Measurements from ENCODE around the gene STX19. TPM values are rescaled to one million over a fixed set of nuclear protein-coding genes. Genes with fewer than 3 reads are reported as not detected.

The STX19 gene
- total RNA-seq, 1 experiment from 2014 or later = not detected

GRCh38 chr3:94008253-94008652 lies 20.1 kb downstream of the STX19 start:
- Histone ChIP-seq H3K27me3 (ENCODE audit: control insufficient read depth, insufficient read depth, low read length) (no peaks in the 10 kb centered on the region), H3K36me3 (replicated peaks; ENCODE audit: control insufficient read depth, insufficient read depth, low read length) (no peaks in the 10 kb centered on the region), H3K4me3 (ENCODE audit: insufficient read depth, low read depth, low read length) (no peak overlapping the region)
- no peak for DNase-seq

- no peak overlapping the region for H3K4me3 ChIP-seq (ENCODE audit: insufficient read depth, low read depth, low read length)
- no peaks in the 10 kb centered on the region for H3K36me3 ChIP-seq (replicated peaks; ENCODE audit: control insufficient read depth, insufficient read depth, low read length)
- no peak for DNase-seq
- H3K27me3 ChIP-seq (ENCODE audit: control insufficient read depth, insufficient read depth, low read length) = no peaks in the 10 kb centered on the region
Measured at GRCh38 chr3:94004301-94004910, 24.0 kb downstream of the STX19 start.

GRCh38 chr3:94001827-94002495 lies 26.4 kb downstream of the STX19 start:
- Histone ChIP-seq H3K27me3 (ENCODE audit: control insufficient read depth, insufficient read depth, low read length) (no peaks in the 10 kb centered on the region), H3K36me3 (replicated peaks; ENCODE audit: control insufficient read depth, insufficient read depth, low read length) (no peaks in the 10 kb centered on the region), H3K4me3 (ENCODE audit: insufficient read depth, low read depth, low read length) (no peak overlapping the region)
- DNase-seq = no peak

- Histone ChIP-seq H3K4me3 (ENCODE audit: insufficient read depth, low read depth, low read length) (no peak overlapping the region), H3K36me3 (replicated peaks; ENCODE audit: control insufficient read depth, insufficient read depth, low read length) (no peaks in the 10 kb centered on the region), H3K27me3 (ENCODE audit: control insufficient read depth, insufficient read depth, low read length) (no peaks in the 10 kb centered on the region)
- no peak for DNase-seq
Measured at GRCh38 chr3:94001191-94001590, 27.2 kb downstream of the STX19 start.

GRCh38 chr3:93994056-93994455 lies 34.3 kb downstream of the STX19 start:
- Histone ChIP-seq H3K4me3 (ENCODE audit: insufficient read depth, low read depth, low read length) (no peak overlapping the region), H3K36me3 (replicated peaks; ENCODE audit: control insufficient read depth, insufficient read depth, low read length) (no peaks in the 10 kb centered on the region), H3K27me3 (ENCODE audit: control insufficient read depth, insufficient read depth, low read length) (no peaks in the 10 kb centered on the region)
- no peak for DNase-seq

DNA sequence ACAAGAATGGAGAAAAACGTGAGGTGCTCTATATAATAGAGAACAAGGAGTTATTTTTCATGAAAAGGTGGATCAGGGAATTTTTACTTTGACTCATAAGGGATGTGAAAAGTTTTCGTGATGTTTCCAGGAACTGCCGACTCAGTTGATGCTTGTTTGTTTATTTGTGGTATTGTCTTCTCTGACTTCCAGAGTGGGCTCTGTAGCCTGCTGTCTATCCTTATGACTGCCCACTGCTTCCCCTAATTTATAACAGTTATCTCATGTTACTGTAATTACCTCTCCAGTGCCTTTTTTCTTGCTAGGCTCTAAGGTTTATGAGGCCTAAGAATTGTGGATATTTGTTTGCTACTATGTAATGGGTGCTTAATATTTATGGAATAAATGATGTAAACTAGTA lies 36.2 kb downstream of the STX19 start:
- no peak for DNase-seq
- H3K27me3 ChIP-seq (ENCODE audit: control insufficient read depth, insufficient read depth, low read length) = no peaks in the 10 kb centered on the region
- H3K36me3 ChIP-seq (replicated peaks; ENCODE audit: control insufficient read depth, insufficient read depth, low read length) = no peaks in the 10 kb centered on the region
- no peak overlapping the region for H3K4me3 ChIP-seq (ENCODE audit: insufficient read depth, low read depth, low read length)

GRCh38 chr3:93991631-93992030 lies 36.8 kb downstream of the STX19 start:
- Histone ChIP-seq H3K4me3 (ENCODE audit: insufficient read depth, low read depth, low read length) (no peak overlapping the region), H3K27me3 (ENCODE audit: control insufficient read depth, insufficient read depth, low read length) (no peaks in the 10 kb centered on the region), H3K36me3 (replicated peaks; ENCODE audit: control insufficient read depth, insufficient read depth, low read length) (no peaks in the 10 kb centered on the region)
- no peak for DNase-seq

GRCh38 chr3:93989241-93989640 lies 39.2 kb downstream of the STX19 start:
- Histone ChIP-seq H3K36me3 (replicated peaks; ENCODE audit: control insufficient read depth, insufficient read depth, low read length) (no peaks in the 10 kb centered on the region), H3K4me3 (ENCODE audit: insufficient read depth, low read depth, low read length) (no peak overlapping the region), H3K27me3 (ENCODE audit: control insufficient read depth, insufficient read depth, low read length) (no peaks in the 10 kb centered on the region)
- no peak for DNase-seq

- no peaks in the 10 kb centered on the region for H3K36me3 ChIP-seq (replicated peaks; ENCODE audit: control insufficient read depth, insufficient read depth, low read length)
- no peak for DNase-seq
- no peaks in the 10 kb centered on the region for H3K27me3 ChIP-seq (ENCODE audit: control insufficient read depth, insufficient read depth, low read length)
Measured at GRCh38 chr3:93988764-93989163, 39.6 kb downstream of the STX19 start.

GRCh38 chr3:93988283-93988682 lies 40.1 kb downstream of the STX19 start:
- no peaks in the 10 kb centered on the region for H3K36me3 ChIP-seq (replicated peaks; ENCODE audit: control insufficient read depth, insufficient read depth, low read length)
- H3K27me3 ChIP-seq (ENCODE audit: control insufficient read depth, insufficient read depth, low read length) = no peaks in the 10 kb centered on the region

More at GRCh38 chr3:93988764-93989163, 39.6 kb downstream of the STX19 start:
- H3K4me3 ChIP-seq (ENCODE audit: insufficient read depth, low read depth, low read length) = no peak overlapping the region

DNA sequence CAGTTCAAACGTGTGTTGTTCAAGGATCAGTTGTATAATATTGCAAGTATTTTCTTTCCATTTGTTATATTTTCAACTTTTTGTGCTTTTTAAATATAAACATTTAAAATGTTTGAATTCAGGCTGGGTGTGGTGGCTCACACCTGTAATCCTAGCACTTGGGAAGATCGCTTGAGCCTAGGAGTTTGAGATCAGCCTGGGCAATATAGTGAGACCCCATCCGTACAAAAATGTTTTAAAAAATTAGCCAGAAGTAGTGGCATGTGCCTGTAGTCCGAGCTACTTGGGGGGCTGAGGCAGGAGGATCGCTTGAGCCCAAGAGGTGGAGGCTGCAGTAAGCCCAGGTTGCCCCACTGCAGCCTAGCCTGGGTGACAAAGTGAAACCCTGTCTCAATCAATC lies 43.8 kb downstream of the STX19 start:
- Histone ChIP-seq H3K36me3 (replicated peaks; ENCODE audit: control insufficient read depth, insufficient read depth, low read length) (no peaks in the 10 kb centered on the region), H3K27me3 (ENCODE audit: control insufficient read depth, insufficient read depth, low read length) (no peaks in the 10 kb centered on the region)
- DNase-seq = no peak

More at GRCh38 chr3:93988283-93988682, 40.1 kb downstream of the STX19 start:
- DNase-seq = no peak
- no peak overlapping the region for H3K4me3 ChIP-seq (ENCODE audit: insufficient read depth, low read depth, low read length)

GRCh38 chr3:93983408-93983807 lies 45.0 kb downstream of the STX19 start:
- H3K4me3 ChIP-seq (ENCODE audit: insufficient read depth, low read depth, low read length) = no peak overlapping the region
- no peaks in the 10 kb centered on the region for H3K36me3 ChIP-seq (replicated peaks; ENCODE audit: control insufficient read depth, insufficient read depth, low read length)
- H3K27me3 ChIP-seq (ENCODE audit: control insufficient read depth, insufficient read depth, low read length) = no peaks in the 10 kb centered on the region
- DNase-seq = no peak

More for the DNA sequence above, 43.8 kb downstream of the STX19 start:
- H3K4me3 ChIP-seq (ENCODE audit: insufficient read depth, low read depth, low read length) = no peak overlapping the region

DNA sequence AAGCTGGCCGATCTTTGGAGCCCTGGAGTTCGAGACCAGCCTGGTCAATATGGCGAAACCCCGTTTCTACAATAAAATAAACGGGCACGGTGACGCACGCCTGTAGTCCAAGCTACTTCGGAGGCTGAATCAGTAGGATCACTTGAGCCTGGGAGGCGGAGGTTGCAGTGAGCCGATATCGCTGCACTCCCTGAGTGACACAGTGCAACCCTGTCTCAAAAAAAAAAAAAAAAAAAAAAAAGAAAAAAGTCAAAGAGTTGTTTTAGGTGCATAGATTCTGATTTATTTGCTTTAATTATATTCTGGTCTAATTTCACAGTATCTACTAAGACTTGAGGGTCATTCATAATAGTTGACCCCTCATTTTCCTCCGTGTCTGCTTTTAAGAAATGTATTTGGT lies 46.7 kb downstream of the STX19 start:
- no peak for DNase-seq
- H3K36me3 ChIP-seq (replicated peaks; ENCODE audit: control insufficient read depth, insufficient read depth, low read length) = no peaks in the 10 kb centered on the region
- H3K27me3 ChIP-seq (ENCODE audit: control insufficient read depth, insufficient read depth, low read length) = no peaks in the 10 kb centered on the region
- no peak overlapping the region for H3K4me3 ChIP-seq (ENCODE audit: insufficient read depth, low read depth, low read length)

DNA sequence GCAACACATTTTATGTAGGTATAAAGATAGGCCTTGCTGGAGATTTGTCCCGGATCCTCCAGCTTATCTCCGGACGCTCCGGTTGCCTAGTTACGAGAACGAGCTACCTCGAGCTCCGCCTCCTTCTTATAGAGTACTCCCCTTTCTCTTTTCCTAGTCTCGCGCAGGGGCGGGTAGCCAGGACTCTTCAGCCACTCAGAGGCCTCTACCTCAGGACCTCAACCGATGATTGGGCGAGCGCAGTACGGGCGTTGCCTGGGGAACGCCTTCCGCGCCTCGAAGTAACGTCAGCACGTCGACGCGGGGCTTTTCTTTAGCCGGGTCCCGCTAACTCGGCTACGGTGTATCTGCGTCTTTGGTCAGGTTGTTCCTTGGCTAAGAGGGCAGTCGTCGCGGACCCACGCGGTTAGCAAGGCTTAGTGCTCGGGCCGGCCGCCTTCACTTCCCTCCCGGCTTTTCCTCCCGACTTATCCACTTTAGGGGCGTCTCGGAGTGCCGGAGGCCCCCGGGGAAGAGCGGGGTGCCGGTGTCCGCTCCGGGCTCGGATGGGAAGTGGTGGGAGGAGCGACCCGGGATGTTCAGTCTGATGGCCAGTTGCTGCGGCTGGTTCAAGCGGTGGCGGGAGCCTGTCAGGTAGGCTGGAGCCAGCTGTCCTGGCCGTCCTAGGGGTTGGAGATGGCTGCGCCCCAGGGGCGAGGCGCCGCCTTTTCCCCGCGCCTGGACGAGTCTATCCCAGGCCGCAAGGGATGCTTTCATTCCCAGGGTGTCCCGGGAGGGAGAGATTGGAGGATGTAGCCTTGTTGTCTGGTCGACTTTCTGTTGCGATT lies 48.3 kb downstream of the STX19 start, which contains the start of gene ARL13B:
ARL13B (plus strand) TSS at position 306 of the 827 bp plus-strand sequence; CDS start at position 575, 269 bp downstream.
- DNase-seq = peak; percentile 93
- Histone ChIP-seq H3K27me3 (ENCODE audit: control insufficient read depth, insufficient read depth, low read length) (no peaks in the 10 kb centered on the region; the same call in 1 of the 2 replicates), H3K36me3 (replicated peaks; ENCODE audit: control insufficient read depth, insufficient read depth, low read length) (no peaks in the 10 kb centered on the region), H3K4me3 (ENCODE audit: insufficient read depth, low read depth, low read length) (peak within 1 kb of the TSS; percentile 87)
